ENCODE measurements around the gene ACTA1. TPM values are rescaled to one million over a fixed set of nuclear protein-coding genes. Genes with fewer than 3 reads are reported as not detected.

ACTA1 gene
- total and polyA plus RNA-seq, 2 of the 8 experiments (the other 6 are each of a cell fraction or from before 2014, with no cell fraction given), result 23.5 to 58.2 TPM

DNA sequence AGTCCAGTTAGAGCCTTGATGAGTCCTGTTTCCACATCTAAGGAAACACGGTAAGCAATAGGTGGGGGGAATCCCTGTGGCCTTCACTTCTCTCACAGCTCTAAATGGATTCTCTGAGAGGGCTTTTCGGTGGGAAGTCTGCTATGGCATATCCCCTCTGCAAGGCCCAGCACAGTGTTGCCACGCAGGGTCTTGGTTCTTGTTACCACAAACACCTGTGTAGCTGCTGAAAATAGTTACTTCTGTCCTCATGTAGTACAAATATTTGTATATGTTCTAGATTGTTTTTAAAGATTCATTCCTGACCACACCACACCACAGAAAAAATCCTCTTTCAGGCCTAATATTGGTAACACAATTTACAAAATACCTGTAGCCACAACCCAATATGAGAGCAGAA lies 5.6 kb downstream of the ACTA1 start (continued):
- TF ChIP-seq POLR2AphosphoS5 (IDR thresholded peaks at IDR 0.05; ENCODE audit: low read depth, low read length) (no peak), SIX5 (IDR thresholded peaks at IDR 0.05; ENCODE audit: low read depth, low read length) (no peak), RAD21 (IDR thresholded peaks at IDR 0.05 in 1 of 2, conservative IDR thresholded peaks at IDR 0.05 in 1 of 2; ENCODE audit: low read depth in 2 of 2, low read length in 2 of 2) (no peak), SIN3A (conservative IDR thresholded peaks at IDR 0.05 in 1 of 2, IDR thresholded peaks at IDR 0.05 in 1 of 2; ENCODE audit: low read depth in 1 of 2, low read length in 2 of 2) (no peak), FOSL1 (IDR thresholded peaks at IDR 0.05; ENCODE audit: insufficient read depth, low read depth, low read length) (no peak)

All from H1 (cell line).